GDM1 (cell line): ENCODE measurements around the gene ADM.

Experiments used
- DNase-seq: peaks from one replicate; lab custom pipeline; 2025; lab: John Stamatoyannopoulos, UW

The ADM gene

GRCh38 chr11:10329356-10329755 is 24.5 kb downstream of the ADM start:
- no peak for DNase-seq

GRCh38 chr11:10329935-10330334 is 25.1 kb downstream of the ADM start:
- no peak for DNase-seq

- DNase-seq = no peak
These were observed 26.8 kb downstream of the ADM start for GRCh38 chr11:10331548-10332289.

- no peak for DNase-seq
These were observed 28.6 kb downstream of the ADM start for GRCh38 chr11:10333490-10333889.

GRCh38 chr11:10338287-10338686 is 33.4 kb downstream of the ADM start:
- DNase-seq = no peak

- DNase-seq = no peak
These were observed 43.9 kb downstream of the ADM start for GRCh38 chr11:10348650-10349280.

GRCh38 chr11:10349281-10349665 is 44.4 kb downstream of the ADM start:
- no peak for DNase-seq

- DNase-seq = no peak
These were observed 44.9 kb downstream of the ADM start for GRCh38 chr11:10349806-10350205.

- DNase-seq = no peak
These were observed 45.5 kb downstream of the ADM start for GRCh38 chr11:10350334-10350733.

- no peak for DNase-seq
These were observed 46.5 kb downstream of the ADM start for GRCh38 chr11:10351435-10351764.

GRCh38 chr11:10351765-10352641 is 47.1 kb downstream of the ADM start:
- DNase-seq = no peak

- DNase-seq = no peak
These were observed 48.2 kb downstream of the ADM start for GRCh38 chr11:10352921-10353550.

- no peak for DNase-seq
These were observed 49.5 kb downstream of the ADM start for GRCh38 chr11:10354389-10354788.

- no peak for DNase-seq
These were observed 50.4 kb downstream of the ADM start for GRCh38 chr11:10355257-10355661.

- no peak for DNase-seq
These were observed 51.3 kb downstream of the ADM start for GRCh38 chr11:10356161-10356560.
